Stimulated activated CD8-positive, alpha-beta memory T cell treated with anti-CD3 and anti-CD28 coated beads, Interleukin-2, amount 100 ng/mL, for 1 hour (primary cell): Measurements from ENCODE around the gene GOT1.

Experiments used
- DNase-seq, 2 donors: peaks; one replicate each; pipeline ENCODE4 v3.0.0-alpha.2; 2020; ENCODE audit warnings: low read depth in 2 of 2

The GOT1 gene

DNA sequence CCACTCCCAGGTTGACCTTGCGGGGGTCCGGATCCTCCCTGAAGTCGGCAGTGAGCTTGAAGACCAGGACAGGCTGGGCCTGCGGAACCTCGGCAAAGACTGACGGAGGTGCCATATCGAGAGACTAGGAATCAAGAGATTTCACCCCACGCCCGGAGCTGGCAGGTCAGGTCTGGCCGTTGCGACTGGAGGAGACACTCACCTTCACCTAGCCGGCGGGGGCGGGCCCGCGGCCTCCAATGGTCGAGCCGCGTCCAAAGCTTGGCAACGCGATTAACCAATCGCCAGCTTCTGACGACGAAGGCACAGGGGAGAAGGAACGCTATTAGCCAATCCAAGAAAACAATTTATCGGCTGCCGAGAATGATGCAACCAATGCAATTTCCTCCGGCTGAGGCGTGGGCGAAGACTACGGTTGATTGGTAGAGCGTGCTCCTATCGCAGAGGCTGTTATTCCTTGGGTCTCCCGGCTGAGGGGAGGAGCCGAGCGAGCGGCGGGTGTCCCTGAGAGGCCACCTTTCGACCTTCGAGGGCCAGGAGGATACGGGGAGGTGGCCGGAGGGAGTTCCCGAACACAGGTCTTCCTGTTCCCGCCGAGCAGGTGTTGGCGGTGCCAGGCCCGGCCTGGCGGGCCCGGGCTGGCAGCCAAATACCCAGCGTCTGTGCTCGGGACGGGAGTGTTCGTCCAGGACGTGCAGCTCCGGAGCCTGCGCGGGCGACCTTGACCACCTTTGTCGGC, at the start of gene GOT1:
GOT1 (minus strand) TSS at position 174 of the 739 bp plus-strand sequence; CDS start at position 115, 59 bp downstream.
- peak; percentile 81 to 85 for DNase-seq

DNA sequence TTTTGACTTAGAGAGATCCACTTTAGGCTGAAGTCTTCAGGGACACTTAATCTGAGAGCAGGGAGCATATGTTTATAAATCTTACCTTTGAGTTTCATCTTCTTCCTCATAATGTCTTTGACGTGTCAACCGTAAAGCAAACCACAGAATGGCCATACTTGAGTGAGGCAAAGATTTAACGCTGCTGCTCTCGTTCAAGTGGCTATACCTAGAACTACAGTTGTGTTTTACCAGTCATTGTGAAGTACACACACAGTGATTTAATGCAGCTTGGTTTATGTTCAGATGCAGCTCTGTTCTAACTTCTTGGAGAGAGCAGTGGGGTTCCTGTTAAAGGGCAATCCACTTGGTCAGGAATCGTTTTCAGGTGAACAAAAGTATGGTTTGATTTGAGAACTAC, 39.9 kb upstream of the GOT1 start:
- DNase-seq = no peak

GRCh38 chr10:99467236-99467999, 37.0 kb upstream of the GOT1 start:
- DNase-seq = no peak

- no peak for DNase-seq
Observed at GRCh38 chr10:99466632-99467223, 36.3 kb upstream of the GOT1 start.

GRCh38 chr10:99461230-99461629, 30.8 kb upstream of the GOT1 start:
- no peak for DNase-seq

DNA sequence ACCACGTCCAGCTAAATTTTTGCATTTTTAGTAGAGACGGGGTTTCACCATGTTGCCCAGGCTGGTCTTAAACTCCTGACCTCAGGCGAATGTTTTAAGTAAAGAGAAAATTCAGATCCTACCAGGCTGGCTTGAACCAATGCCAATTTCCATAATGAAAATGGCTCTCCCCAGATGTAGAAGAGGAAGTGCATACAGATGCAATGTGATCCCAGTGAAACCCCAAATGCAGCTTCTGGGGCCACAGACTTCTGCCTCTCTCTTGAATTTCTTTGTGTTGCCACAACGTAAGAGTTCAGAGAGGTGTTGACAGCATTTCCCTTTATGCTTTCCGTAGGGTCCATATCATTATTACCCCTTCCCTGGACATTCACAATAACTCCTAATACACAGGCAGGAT, 29.6 kb upstream of the GOT1 start:
- no peak for DNase-seq

DNA sequence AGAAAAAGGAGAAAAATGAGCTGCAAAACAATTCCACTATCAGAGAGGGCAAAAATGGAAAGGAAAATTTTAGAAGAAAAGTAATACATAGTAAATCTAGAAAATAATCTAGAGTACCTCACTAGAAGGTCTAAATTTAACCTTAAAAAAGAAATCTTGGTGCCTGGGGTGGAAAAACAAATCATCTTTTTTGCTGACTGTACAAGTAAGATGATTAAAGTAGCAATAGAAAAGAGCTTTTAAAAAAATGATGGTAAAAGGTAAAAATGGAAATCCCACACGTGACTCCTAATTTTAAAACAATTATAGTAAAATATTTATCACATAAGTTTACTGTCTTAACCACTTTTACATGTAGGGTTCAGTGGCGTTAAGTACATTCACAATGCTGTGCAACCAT, 28.8 kb upstream of the GOT1 start:
- no peak for DNase-seq

DNA sequence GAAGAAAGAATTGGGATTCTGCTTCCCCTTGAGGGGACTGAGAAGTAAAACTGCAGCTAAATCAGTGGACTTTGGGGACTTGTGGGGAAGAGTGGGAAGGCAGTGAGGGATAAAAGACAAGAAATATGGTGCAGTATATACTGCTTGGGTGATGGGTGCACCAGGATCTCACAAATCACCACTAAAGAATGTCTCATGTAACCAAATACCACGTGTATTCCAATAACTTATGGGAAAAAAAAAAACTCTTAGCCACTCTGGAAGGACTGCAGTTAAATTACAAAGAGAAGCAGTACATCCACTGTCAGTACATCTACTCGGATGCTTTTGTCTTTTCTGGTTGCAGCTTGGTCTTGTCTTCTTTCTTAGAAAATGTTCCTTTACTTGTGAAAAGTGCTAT, 27.4 kb upstream of the GOT1 start:
- no peak for DNase-seq

DNA sequence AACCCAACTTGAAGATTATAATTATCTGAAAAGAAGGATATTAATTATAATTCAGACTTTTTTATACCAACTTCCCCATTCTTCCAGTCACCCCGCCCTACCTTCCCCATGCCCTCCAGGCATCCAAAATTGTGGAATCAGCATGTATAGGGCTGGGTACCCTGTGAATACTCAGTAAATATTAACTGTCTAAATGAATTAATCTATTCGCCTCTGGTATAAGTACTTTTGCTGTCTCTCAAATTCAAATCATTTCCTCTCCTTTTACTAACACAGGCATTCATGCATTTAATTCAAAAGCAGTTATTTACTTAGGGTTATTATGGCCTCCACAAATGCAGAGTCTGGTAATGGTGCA, 26.5 kb upstream of the GOT1 start:
- DNase-seq = no peak

DNA sequence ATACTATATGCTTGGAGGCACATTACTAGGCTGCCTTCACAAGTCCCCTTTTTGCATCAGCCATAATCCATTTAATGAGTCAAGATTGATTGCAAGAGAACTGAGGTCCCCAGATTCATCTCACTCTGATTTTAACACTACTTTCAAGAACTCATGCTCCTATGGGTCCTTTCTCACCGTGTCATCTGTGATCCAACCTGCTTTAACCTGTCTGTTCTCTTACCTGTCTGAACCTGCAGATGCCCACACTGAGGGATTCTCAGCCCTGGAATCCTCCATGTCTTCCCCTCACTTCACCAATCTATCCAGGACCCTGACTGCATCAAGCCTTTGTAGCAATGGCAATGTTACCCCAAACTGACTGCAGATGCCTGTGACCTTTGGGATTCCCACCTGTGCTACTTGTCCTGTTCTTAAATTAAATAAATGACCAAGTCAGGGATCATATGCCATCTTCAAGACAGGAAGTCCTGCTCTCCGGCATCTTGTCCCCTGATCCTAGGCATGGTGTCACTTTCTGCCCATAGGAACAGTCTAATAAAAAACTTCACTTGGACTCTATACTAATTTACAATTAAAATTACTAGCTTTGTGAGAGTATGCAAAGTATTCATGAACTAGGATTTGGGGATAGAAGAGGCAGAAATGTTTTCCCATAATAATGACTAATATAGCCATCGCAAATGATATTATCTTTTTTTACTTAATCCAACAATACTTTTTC, 25.9 kb upstream of the GOT1 start:
- DNase-seq = no peak

- no peak for DNase-seq
Observed at GRCh38 chr10:99451981-99452380, 21.6 kb upstream of the GOT1 start.

- no peak for DNase-seq
Observed at GRCh38 chr10:99451499-99451788, 21.0 kb upstream of the GOT1 start.

GRCh38 chr10:99450624-99451498, 20.4 kb upstream of the GOT1 start:
- DNase-seq = no peak

DNA sequence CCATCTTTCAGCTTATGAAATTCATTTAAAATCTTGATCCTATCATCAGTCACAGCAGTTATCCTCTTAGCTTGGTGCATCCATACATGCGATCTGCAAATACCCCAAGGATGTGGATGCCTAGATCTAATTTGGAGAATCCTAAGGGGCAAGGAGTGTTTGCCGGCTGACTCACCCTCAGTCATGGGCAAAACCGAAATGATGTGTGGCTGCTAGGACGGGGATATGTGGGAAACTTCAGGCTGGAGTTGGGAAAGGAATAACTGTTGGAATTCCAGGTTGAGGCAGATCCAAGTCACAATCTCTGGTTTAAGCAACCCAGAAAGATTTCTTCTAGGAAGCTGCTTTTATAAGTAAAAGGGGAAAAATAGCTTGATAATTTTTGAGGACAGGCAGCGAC, 19.7 kb upstream of the GOT1 start:
- no peak for DNase-seq

DNA sequence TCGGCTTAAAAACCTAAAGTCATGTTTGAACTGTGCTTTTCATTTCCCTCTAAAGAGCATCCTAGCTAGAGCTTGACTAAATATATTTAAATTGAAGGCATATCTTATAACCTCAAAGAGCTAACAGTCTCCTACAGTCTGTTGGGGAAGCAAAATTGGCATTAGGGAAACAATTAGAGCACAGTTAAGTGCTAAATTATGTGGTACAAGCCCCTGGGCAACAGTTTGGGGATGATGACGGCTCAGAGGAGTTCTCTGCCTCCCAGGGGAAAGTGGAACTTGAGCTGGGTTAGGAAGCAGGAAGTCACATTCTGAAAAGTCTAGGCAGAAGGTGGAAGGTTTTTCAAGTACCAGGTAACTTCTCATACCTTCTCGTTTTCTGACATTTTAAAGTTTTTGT, 18.6 kb upstream of the GOT1 start:
- no peak for DNase-seq

DNA sequence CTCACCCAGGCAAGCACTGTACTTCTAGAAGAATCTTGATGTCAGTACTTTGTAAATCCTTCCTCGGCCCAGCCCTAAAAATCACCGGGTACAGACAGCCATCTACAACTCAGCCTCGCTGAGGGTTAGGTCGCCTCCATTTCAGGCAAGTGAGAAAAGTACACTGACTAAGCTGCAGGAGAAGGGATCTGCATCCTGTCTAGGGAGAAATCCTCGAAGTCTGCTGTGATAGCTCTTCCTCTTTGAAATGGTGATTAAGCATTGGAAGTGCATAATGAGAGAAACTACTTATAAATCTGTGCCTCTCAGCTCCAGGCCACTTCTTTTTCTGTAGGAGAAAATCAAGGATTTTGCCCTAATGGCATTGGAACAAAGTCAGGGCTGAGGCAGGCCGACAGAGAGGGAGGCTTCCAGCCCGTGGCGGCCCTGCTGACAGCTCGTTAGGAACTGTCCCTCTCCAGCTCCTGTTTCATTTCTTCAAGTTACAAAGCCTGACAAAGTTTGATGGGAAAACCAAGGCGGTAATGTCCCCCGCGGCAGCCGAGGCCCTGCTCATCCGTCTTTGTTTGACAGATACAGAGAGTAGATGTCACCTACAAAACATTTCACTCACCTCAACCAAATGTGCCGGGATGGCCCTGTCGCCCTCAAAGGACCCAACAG, 14.1 kb upstream of the GOT1 start:
- DNase-seq = no peak

GRCh38 chr10:99443500-99443899, 13.1 kb upstream of the GOT1 start:
- DNase-seq = no peak

DNA sequence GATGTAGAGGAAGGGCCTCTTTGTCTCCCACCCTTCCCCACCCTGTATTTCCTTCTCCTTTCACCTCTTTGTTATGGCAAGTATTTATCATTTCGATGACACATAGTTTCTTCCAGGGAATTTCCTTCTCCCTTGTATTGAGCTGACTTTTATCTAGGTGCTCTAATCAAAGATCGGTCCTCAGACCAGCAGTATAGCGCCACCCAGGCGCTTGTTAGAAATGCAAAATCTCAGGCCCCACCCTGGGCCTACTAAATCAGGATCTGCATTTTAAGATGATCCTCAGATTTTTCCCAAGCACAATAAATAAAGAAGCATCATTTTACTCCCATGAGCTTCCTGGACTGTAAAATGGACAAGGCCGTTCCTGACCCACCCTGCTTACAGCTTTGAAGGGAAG, 12.0 kb upstream of the GOT1 start:
- no peak for DNase-seq

DNA sequence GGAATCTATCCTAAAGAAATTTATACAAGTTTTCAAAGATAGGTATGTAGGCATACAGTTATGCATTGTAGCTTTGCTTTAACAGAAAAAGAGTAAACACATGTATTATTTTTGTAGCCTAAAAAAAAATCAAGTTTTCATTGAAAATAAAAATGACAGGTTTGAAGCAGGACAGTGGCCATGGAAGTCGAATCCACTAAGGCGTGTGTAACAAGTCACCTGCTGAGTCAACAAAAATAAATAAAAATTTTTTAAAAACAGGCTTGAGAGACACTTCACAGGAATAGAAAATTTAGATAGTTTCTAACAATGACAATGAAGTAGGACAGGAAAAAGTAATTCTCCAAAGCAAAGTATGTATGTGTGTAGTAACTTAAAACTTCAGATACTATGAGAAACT, 8.5 kb upstream of the GOT1 start:
- no peak for DNase-seq

DNA sequence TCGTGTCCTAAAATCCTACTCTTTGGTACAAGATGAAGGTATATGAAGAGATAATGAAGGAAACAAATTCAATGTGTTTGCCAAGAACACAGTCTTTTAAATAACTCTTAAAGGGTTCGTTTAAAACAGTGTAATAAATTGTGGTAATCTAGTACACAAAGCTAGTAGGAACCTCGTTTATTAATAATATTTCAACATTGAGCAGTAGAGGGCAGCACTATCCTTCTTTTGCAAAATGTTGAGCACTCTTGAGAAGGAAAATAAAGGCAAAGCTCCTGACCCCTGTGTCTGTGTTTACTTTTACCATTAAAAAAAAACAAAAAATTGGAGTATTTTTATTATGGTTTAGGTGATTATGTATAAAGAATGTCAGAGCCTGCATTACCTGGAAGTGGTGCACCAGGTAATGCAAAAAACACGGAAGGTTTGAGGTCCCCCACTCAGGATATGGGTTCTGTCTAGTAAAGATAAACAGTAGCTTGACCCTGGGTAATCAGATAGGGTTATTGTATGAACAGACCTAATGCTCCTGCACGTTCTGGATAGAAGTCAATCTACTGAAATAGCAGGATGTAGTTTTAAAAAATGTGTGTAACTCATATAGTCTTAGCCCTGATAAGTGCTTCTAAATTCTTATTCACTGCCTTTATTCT, 5.7 kb upstream of the GOT1 start:
- DNase-seq = no peak
